Glomerular endothelial cell (primary cell): ENCODE measurements around the gene TUT1. TPM values are rescaled to one million over a fixed set of nuclear protein-coding genes. Genes with fewer than 3 reads are reported as not detected.
"Not testable (repeated sequence)": the region's sequence is repeated elsewhere in the genome, so short reads cannot be mapped to it uniquely, and the experiment has no call there.

Experiments
- DNase-seq: peaks from one replicate; pipeline ENCODE4 v3.0.0-alpha.2; 2011; ENCODE audit warnings: low read depth, low spot score; ENCODE audit errors: extremely low read depth
- total RNA-seq: library from RNA; depleted of rRNA; stranded (reverse); fragments of >200 nt; gene quantifications from 2 replicates; pipeline ENCODE4 v1.2.3, GENCODE V29; 2015

TUT1 gene, protein sequence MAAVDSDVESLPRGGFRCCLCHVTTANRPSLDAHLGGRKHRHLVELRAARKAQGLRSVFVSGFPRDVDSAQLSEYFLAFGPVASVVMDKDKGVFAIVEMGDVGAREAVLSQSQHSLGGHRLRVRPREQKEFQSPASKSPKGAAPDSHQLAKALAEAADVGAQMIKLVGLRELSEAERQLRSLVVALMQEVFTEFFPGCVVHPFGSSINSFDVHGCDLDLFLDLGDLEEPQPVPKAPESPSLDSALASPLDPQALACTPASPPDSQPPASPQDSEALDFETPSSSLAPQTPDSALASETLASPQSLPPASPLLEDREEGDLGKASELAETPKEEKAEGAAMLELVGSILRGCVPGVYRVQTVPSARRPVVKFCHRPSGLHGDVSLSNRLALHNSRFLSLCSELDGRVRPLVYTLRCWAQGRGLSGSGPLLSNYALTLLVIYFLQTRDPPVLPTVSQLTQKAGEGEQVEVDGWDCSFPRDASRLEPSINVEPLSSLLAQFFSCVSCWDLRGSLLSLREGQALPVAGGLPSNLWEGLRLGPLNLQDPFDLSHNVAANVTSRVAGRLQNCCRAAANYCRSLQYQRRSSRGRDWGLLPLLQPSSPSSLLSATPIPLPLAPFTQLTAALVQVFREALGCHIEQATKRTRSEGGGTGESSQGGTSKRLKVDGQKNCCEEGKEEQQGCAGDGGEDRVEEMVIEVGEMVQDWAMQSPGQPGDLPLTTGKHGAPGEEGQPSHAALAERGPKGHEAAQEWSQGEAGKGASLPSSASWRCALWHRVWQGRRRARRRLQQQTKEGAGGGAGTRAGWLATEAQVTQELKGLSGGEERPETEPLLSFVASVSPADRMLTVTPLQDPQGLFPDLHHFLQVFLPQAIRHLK
- total RNA-seq = 12.8 and 16.8 TPM in 2 replicates

DNA sequence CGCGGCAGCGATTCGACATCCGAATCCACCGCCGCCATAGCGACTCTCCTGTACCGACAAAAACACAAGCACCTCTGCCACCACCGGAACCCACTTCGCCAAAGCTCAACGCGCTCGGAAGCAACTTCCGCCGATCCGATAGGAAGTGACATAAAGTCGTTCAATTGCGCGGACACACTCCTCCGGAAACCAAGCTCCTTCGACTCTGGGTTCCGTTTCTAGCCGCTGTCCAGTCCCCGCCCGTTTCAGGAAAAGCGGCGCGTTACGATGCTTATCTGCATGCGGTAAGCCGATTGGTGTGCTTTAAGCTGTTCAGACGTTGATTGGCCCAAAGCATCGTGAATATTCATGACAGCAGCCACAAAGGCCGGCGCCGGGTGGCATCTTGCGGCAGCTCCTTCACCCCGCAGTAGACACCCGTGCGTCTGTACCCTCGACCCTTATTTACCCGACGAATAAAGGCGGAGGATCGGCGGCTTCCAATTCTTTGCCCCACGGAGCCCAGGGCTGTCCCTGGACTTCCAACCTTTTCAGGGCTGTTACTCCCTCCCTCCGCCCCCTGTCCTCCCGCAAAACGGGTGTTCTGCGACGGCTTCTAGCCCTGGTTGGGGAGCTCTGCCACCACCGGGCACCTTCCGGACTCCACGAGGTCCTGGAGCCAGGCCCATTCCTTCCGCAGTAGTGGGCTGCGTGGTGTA, at the start of gene TUT1:
Gene TUT1 (minus strand): TSS at position 76 of the 698 bp plus-strand sequence. CDS start 38 bp downstream, at position 38.
- peak; percentile 98 for DNase-seq

DNA sequence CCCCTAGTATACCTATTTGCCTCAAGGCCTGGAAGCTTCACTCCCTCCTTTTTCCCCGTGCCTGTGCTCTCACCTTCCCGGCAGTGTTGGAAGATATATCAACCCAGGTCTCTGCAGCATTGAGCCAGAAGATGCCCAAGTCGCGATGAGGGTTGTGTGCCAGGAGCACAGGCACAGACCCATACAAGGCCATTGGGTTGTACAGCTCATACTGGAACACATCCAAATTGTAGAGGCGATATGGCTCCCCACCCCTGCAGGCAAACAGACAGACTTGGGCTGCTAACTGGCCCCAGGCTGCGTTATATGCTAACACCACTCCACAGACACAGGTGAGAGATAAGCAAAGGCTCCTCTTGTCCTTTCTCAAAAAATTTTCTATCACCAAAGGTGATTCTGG, 41.2 kb upstream of the TUT1 start:
- DNase-seq = no peak

DNA sequence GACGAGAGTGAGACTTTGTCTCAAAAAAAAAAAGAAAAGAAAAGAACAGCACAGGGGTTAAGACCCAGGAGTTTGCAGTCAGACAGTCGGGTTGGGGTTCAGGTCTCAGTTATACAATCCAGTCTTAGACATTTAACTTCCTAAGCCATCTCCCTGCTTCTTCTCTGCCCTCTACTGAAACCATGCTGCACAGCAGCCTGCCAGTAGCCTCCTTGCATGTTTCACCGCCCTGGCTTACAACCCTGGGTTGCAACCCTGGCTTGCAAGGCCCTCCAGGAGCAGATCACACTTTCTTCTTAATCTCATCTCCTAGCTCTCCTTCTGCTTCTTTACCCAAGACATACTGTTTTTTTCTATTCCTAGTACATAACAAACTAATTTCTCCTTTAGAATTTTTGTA, 36.4 kb upstream of the TUT1 start:
- DNase-seq = no peak

DNA sequence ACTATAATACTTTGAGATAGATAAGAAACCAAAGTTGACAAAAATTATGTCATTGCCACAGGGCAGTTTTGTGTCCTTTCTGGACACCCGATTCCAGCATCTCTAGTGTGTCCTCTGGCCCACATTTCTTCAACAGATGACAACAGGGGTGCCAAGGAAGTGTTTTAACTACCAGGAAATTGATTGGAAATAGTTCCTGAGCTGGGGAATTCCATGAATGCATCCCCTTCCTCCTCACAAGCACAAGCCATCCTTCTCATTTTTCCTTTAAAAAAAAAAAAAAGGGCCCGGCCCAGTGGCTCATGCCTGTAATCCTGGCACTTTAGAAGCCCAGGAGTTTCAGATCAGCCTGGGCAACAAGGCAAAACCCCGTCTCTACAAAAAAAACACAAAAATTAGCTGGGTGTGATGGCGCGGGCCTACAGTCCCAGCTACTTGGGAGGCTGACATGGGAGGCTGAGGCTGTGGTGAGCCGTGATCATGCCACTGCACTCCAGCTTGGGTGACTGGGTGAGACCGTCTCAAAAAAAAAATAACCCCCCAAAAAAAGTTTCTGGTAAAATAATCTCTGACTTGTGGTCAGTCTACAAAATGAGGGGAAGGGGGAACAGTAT, 31.3 kb upstream of the TUT1 start:
- no peak for DNase-seq

DNA sequence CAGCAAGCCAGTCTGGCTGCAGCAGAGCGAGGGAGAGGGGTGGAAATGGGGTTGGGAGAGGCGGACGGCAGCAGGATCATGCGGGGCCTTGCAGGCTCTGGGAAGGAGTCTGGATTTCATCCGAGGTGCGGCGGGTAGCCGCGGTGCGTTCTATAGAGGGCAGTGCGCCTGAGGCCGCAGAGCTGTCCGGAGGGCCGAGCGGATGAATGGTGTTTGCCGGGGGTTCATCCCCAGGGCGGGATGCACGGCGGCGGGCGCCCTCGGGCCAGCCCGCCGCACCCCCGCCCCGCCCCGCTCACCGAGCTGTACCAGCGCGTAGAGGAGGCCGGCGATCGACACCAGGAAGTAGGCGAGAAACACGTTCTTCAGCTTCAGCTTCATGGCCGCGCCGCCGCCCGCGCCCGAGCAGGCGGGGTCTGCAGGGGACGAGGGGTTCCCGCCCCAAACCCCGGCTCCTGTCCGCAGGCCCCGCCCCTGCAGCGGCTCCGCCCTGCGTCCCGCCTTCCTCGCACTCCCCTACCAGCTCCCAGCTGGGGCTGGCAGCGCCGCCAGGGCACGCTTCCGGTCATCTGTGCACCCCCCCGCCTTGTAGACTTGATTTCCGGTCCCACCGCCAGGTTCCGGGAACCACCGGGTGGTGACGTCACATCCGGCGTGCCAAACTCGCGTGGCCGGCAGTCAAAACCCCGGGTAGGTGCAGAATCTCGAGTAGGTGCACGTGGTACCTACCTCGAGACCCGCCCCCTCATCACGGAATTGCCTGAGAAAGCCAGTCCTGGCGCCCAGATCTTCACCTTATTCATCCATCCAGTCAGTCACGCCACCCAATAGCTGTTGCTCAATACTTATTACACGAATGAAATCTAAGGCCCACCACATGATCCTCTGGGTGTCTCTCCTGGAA, 30.5 kb upstream of the TUT1 start, which contains the start of gene B3GAT3:
Gene B3GAT3 (minus strand): TSS at position 420 of the 904 bp plus-strand sequence. CDS start 39 bp downstream, at position 381.
- peak; percentile 75 for DNase-seq

DNA sequence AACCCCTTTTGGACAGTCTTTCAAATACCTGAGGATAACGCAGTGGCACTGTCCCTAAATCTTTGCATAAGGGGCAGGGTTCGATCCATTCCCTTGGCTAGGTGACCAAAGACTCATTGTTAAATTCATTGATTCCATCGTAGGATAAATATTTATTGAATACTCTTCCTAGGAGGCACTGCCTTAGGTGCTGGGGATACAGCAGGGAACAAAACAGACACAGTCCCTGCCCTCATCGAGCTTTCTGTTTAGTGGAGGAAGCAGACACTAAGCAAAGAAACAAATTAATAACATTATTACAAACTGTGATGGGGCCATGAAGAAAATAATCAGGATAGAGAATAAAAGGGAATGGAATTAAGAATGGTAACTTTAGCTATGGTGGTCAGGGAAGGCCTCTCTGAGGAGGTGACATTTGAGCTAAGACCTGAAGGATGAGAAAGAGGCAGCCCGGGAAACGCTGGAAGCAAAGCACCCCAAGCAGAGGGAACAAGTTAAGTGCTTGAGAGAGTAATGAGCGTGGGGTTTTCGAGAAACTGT, 29.8 kb upstream of the TUT1 start:
- DNase-seq = no peak

DNA sequence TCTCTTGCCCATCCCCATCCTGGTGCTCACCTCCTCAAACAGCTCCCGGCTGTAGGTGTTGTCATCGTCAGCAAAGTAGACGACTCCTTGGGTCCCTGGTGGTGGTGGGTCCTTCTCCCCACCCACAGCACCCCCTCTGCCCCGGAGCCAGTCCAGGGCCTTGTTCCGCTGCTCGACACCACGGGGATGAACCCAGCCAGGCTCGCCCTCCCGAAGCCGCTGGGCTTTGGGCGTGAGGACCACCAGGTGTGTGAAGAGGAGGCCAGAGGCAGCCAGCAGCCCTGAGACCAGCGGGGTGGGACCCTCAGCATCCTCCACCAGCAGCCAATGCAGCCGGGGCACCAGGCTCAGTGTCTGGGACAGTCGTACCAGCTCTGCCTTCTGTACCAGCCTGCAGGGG, 25.6 kb upstream of the TUT1 start:
- DNase-seq = not testable (repeated sequence)

DNA sequence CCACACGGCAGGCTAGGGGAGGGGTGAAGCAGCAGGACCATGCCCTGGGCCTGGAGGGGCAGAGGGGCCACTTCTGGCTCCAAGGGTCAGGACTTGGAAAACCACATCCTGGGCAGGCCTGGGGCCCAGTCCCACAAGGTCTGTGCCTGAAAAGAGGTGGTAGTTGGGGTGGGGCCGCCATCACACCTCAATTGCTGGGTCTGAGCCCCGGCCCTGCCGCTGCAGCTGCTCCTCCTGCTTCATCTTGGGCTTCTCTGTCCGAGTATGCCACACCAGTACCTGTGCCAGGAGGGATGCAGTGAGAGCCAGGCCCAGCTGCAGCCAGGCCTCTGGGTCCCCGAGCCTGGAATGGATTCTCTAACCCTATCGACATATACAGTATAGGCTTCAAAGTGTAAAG, 24.2 kb upstream of the TUT1 start:
- no peak for DNase-seq

DNA sequence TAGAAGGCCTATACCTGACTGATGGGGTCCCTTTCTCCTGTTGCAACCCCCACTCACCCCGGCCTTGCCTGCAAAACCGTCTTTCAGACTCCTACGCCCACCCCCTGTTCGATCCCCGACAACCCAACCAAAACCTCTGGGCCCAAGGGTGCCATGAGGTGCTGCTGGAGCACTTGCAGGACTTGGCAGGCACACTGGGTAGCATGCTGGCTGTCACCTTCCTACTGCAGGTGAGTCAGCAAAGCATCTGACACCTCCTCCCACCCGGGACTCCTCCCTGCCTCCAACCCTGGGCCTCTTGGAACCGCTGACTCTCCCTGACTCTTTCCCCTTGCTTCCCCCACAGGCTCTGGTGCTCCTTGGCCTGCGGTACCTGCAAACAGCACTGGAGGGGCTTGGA, 23.0 kb upstream of the TUT1 start:
- no peak for DNase-seq

DNA sequence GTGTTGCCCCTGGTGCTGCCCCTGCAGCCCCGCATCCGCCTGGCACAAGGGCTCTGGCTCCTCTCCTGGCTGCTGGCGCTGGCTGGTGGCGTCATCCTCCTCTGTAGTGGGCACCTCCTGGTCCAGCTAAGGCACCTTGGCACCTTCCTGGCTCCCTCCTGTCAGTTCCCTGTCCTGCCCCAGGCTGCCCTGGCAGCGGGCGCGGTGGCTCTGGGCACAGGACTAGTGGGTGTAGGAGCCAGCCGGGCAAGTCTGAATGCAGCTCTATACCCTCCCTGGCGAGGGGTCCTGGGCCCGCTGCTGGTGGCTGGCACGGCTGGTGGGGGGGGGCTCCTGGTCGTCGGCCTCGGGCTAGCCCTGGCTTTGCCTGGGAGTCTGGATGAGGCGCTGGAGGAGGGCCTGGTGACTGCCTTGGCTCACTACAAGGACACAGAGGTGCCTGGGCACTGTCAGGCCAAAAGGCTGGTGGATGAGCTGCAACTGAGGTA, 22.0 kb upstream of the TUT1 start:
- no peak for DNase-seq

DNA sequence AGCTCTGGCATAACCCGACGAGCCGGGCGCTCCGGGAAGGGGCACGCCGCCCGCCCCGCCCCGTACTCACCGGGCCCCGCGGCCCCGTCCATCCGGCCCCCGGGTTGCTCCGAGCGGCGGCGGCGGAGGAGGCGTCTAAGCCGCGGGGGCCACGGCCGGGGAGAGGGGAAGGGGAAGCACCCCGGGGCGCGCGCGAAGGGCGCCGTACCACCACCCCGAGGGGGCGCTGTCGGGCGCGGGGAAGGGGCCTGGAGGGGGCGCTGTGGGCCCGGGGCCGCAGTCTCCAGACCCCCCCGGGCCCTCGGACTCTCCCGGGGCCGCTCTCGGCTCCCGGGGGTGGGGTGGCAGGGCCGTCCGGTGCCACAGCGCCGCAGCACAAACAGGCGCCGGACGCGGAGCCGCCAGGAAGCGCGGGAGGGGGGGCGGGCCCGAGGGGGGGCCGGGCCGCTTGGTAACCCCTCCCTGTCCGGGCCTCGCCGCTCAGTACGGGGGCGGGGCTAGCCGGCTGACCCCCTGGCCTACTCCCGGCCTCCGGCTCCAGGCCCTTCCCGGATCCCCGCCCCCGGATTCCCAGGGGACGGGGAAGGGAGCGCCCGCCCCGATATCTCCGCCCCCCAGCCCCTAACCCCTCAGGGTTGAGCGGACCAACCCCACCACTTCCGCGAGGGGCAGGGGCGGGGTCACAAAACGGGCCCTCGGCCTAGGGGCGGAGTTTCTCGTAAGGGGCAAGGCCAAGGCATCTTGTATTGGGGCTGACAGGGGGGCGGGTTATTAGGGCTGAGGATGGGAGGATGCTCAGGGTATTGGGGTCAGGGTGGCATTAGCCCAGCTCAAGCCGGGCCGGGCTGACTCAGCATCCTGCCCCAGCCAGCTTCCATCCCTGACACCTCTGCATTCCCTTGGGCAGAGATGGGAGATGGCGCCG, 21.3 kb upstream of the TUT1 start, which contains the start of the genes EML3 and ROM1:
Gene EML3 (minus strand): TSS at position 410 of the 925 bp plus-strand sequence. CDS start 318 bp downstream, at position 92.
Gene ROM1 (plus strand): TSS at position 892 of the 925 bp plus-strand sequence. CDS start 25 bp downstream, at position 917.
- no peak for DNase-seq

DNA sequence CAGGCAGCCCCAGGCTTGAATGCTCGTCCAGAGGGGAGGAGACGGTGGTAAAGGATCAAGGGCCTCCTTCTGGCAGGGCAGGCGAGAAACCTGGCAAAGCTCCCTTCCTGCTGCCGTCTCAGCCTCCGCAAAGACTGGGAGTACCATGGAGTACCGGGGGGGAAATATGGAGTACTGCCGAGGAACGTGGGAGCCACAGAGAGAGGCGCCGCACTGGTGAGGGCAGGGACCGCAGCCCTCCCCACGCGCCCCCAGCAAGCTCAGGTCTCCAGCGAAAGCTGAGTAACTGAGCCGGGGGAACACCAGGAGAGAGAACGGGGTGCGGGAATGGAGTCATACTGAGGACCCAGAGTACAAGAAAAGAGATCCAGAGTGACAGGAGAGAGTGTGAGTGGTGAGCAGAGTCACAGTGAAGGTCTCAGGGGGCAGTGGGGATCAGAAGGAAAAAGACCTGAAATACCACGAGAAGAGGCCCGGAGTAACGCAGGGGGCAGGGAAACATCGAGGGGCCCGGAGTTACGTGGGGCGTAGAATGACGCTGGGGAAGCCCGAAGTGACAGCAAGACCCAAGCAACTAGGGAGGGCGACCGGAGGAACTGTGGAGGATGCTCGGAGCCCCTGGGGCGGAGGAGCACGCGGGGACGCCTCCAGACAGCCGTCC, 20.5 kb upstream of the TUT1 start:
- DNase-seq = no peak

DNA sequence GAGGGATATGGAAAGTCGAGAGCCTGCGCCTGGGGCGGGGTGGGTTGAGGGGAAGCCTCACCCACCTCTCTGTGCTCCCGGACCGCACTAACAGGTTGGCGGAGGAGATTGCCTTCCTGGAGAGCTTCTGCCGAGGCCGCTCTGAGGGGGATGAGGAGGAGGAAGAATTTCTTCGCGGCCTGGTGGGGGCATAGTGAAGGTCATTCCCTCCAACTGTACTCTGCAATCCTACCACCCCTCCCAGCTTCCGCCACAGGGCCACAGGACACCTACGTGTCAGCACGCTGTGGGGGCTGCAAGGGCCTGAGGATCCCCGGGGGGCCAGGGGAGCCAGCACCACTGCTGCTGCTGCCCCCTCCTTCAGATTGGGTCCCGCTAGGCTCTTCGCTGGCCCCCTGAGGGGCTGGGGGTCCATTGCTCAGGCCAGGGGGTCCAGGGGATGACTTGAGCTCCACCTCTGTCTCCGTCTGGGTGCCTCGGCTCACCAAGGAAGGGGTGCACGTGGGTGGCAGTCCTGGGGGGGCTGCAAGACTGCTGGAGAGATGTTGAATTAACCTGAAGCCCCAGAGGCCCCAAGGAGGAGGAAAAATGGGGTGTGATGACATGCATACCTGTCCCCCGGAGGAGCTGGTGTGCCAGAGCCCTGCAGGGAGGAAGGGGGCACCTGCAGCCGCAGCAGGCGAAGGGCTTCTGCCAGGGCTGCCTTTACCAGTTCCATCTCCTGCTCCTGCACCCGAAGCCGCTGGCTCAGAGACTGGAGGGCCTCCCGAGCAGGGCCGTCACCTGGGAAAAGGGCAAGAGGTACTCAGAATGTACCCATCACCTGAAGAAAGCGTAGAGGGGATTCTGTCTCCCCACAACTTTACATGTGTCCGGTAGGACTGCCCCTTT, 19.7 kb upstream of the TUT1 start:
- DNase-seq = no peak

DNA sequence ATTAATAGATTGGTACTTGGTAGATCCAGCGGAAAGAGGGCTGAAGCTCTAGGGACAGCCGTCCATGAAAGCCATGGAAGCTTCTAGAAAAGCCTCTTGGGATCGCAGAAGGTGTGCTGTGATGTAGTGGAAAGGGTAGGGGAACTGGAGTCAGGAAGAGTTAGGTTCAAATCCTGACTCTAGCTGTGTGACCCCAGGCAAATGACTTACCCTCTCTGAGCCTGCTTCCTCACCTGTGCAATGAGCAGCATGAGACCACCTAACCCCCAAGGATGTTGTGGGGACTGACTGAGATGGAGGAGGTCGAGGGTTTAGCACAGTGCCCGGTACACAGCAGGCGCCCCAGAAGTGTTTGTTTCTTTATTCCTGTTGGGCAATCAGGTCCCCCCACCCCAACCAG, 19.1 kb upstream of the TUT1 start:
- DNase-seq = no peak

DNA sequence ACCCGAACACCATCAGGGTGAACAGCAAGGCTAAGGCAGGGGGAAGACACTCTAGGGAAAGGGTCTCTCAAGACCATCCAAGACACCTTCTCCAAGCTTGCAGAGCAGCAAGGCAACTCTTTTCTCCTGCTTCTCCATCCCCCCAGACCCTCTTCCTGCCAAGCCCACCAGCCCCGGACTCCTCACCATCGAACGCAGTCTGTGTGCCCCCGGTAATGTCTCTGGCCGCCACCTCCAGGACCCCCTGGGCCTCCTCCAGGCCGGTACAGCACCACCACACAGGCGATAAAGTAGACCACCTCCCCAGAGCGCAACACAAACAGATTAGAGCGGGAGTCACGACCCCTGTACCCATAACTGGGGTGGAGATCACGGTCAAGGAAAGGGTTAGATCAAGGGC, 17.5 kb upstream of the TUT1 start:
- DNase-seq = no peak

DNA sequence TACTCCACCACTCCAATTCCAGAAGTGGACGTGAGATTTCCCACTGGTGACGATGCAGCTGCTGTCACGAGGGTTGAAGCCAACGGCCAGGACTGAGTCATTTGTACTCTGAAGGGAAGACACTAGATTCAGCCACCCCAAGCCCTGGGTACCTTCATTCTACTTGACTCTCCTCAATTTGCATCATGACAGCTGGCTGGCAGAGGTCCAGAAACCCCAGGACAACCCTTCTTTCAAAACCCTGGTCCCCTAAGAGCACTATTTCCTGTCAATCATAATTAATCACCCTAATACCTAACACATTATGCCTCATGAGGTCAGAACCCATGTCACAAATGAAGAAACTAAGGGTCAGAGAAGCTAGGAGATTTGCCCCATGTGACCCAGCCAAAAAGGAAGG, 16.4 kb upstream of the TUT1 start:
- no peak for DNase-seq
